Panc1 (cell line): ENCODE results near the gene ANTXR2. TPM values are rescaled to one million over a fixed set of nuclear protein-coding genes. Genes with fewer than 3 reads are reported as not detected.

ENCODE experiments used
- ATAC-seq: fragments of 200-7000 bp; cut with Tn5 transposase; 2 replicates; pipeline ENCODE4 v1.9.1; 2020; ENCODE audit warnings: mild to moderate bottlenecking, moderate library complexity
- BruUV-seq: library from RNA; stranded (reverse); fragments of 400-500 nt; replicated peaks from 2 replicates; lab custom pipeline; 2021; lab: Mats Ljungman, UMichigan
- CTCF ChIA-PET: fragments of 300-600 bp; sonication (Branson Sonifier 250); formaldehyde crosslinking; loops from one replicate; lab custom pipeline; 2022; ENCODE audit warnings: antibody characterized with exemption; lab: Charles Lee
- POLR2A ChIA-PET: fragments of 300-600 bp; sonication (Branson Sonifier 250); formaldehyde crosslinking; loops from one replicate; lab custom pipeline; 2022; ENCODE audit warnings: antibody characterized with exemption; lab: Charles Lee
- DNase-seq: peaks from one replicate; pipeline ENCODE4 v3.0.0-alpha.2; 2010; ENCODE audit warnings: low read depth, low spot score
- H3K27ac ChIP-seq: 2 replicates; pipeline ENCODE4 v1.5.1; 2011; ENCODE audit warnings: mild to moderate bottlenecking, low read length, inconsistent platforms
- H3K27me3 ChIP-seq: fragments of 200-500 bp; sonication (Bioruptor generic); 2 replicates; pipeline ENCODE4 v1.6.0; 2014; ENCODE audit warnings: low read length, inconsistent platforms; ENCODE audit not compliant: control insufficient read depth, insufficient read depth
- H3K36me3 ChIP-seq: fragments of 200-500 bp; sonication (Bioruptor generic); 2 replicates; pipeline ENCODE4 v1.5.1; 2014; ENCODE audit warnings: inconsistent platforms, mild to moderate bottlenecking, low read length, moderate library complexity; ENCODE audit not compliant: control insufficient read depth, insufficient read depth
- H3K4me1 ChIP-seq: 2 replicates; pipeline ENCODE4 v1.5.1; 2011; ENCODE audit warnings: inconsistent platforms, mild to moderate bottlenecking, low read length, moderate library complexity; ENCODE audit not compliant: control insufficient read depth, insufficient read depth
- H3K4me3 ChIP-seq, 2 experiments: 2 replicates each; pipeline ENCODE4 v1.5.1; 2011 to 2012; ENCODE audit warnings: low read depth in 2 of 2, low read length in 2 of 2, mild to moderate bottlenecking in 2 of 2, inconsistent platforms in 1 of 2, moderate library complexity in 1 of 2
- H3K9me3 ChIP-seq: fragments of 200-500 bp; sonication (Bioruptor generic); 2 replicates; pipeline ENCODE4 v1.5.1; 2014; ENCODE audit warnings: low read depth, mild to moderate bottlenecking, inconsistent platforms, low read length, moderate library complexity; ENCODE audit not compliant: control insufficient read depth, insufficient read depth
- POLR2AphosphoS5 ChIP-seq: IDR thresholded peaks from 2 replicates; pipeline ENCODE4 v1.6.1; 2012; ENCODE audit warnings: mild to moderate bottlenecking, low read depth, low read length, moderate library complexity
- SIN3A ChIP-seq: IDR thresholded peaks from 2 replicates; pipeline ENCODE4 v1.6.1; 2012; ENCODE audit warnings: low read depth, mild to moderate bottlenecking, low read length, moderate library complexity, borderline replicate concordance; ENCODE audit not compliant: insufficient read depth
- TCF7L2 ChIP-seq: IDR thresholded peaks from 2 replicates; pipeline ENCODE4 v1.6.1; 2011; ENCODE audit warnings: mild to moderate bottlenecking, low read depth, low read length, inconsistent platforms
- in situ Hi-C: cut with HindIII; loops from 2 replicates; pipeline ENCODE4 v1.10.0; 2016; ENCODE audit warnings: low sequenced_read_pairs, low pct_unique_long_range_greater_than_20kb
- intact Hi-C: fragments of 100-400 bp; cut with micrococcal nuclease; formaldehyde crosslinking; loops from one replicate; pipeline ENCODE4 v1.10.0; 2022; ENCODE audit not compliant: unreplicated experiment
- total RNA-seq: library from RNA; stranded (reverse); gene quantifications from one replicate; pipeline ENCODE4 v1.2.1, GENCODE V29; 2021; ENCODE audit not compliant: unreplicated experiment
- TF ChIP-seq, protein P1 (sequence below): fragments of 450-650 bp; IDR thresholded peaks from 2 replicates; pipeline ENCODE4 v1.5.1; 2017; ENCODE audit warnings: mild to moderate bottlenecking
- TF ChIP-seq, protein P2 (sequence below), 2 experiments: IDR thresholded peaks; 2 replicates each; pipeline ENCODE4 v1.6.1; 2011 to 2012; ENCODE audit warnings: low read depth in 2 of 2, control low read depth in 1 of 2, low read length in 1 of 2, mild to moderate bottlenecking in 1 of 2, moderate library complexity in 1 of 2; ENCODE audit not compliant: insufficient read depth in 1 of 2

Gene ANTXR2
- total RNA-seq, 1 experiment from 2014 or later, result 27.8 TPM

DNA sequence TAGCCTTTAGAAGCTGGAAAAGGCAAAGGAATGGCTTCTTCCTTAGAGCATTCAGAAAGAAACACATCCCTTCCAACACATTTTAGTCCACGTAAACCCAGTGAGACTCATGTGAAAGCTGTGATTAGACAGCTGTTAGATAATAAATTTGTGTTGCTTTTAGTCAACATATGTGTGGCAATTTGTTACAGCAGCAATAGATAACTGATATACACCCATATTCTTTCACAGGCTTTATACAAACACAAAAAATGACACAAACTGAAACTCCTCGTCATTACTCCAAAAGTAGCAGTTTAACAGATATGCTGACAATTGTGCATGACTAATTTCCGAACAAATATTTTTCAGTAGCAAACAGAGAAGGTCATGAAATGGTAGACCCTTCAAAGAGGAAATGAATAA, 65.3 kb downstream of the ANTXR2 start:
- TF ChIP-seq SIN3A (no peak), POLR2AphosphoS5 (no peak), TCF7L2 (no peak)
- TF ChIP-seq, protein P1, sequence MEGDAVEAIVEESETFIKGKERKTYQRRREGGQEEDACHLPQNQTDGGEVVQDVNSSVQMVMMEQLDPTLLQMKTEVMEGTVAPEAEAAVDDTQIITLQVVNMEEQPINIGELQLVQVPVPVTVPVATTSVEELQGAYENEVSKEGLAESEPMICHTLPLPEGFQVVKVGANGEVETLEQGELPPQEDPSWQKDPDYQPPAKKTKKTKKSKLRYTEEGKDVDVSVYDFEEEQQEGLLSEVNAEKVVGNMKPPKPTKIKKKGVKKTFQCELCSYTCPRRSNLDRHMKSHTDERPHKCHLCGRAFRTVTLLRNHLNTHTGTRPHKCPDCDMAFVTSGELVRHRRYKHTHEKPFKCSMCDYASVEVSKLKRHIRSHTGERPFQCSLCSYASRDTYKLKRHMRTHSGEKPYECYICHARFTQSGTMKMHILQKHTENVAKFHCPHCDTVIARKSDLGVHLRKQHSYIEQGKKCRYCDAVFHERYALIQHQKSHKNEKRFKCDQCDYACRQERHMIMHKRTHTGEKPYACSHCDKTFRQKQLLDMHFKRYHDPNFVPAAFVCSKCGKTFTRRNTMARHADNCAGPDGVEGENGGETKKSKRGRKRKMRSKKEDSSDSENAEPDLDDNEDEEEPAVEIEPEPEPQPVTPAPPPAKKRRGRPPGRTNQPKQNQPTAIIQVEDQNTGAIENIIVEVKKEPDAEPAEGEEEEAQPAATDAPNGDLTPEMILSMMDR, result no peak
- TF ChIP-seq, protein P2, sequence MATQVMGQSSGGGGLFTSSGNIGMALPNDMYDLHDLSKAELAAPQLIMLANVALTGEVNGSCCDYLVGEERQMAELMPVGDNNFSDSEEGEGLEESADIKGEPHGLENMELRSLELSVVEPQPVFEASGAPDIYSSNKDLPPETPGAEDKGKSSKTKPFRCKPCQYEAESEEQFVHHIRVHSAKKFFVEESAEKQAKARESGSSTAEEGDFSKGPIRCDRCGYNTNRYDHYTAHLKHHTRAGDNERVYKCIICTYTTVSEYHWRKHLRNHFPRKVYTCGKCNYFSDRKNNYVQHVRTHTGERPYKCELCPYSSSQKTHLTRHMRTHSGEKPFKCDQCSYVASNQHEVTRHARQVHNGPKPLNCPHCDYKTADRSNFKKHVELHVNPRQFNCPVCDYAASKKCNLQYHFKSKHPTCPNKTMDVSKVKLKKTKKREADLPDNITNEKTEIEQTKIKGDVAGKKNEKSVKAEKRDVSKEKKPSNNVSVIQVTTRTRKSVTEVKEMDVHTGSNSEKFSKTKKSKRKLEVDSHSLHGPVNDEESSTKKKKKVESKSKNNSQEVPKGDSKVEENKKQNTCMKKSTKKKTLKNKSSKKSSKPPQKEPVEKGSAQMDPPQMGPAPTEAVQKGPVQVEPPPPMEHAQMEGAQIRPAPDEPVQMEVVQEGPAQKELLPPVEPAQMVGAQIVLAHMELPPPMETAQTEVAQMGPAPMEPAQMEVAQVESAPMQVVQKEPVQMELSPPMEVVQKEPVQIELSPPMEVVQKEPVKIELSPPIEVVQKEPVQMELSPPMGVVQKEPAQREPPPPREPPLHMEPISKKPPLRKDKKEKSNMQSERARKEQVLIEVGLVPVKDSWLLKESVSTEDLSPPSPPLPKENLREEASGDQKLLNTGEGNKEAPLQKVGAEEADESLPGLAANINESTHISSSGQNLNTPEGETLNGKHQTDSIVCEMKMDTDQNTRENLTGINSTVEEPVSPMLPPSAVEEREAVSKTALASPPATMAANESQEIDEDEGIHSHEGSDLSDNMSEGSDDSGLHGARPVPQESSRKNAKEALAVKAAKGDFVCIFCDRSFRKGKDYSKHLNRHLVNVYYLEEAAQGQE (IDR thresholded peaks at IDR 0.05; ENCODE audit: insufficient read depth in 1 of 2, low read depth in 2 of 2, low read length in 1 of 2), result no peak
- Histone ChIP-seq H3K4me3 (no peak overlapping the region), H3K27me3 (no peaks in the 10 kb centered on the region), H3K9me3 (peaks cover 6% of the 10 kb centered on the region), H3K4me1 (no peaks in the 10 kb centered on the region), H3K36me3 (peaks cover 5% of the 10 kb centered on the region), H3K27ac (no peak overlapping the region)
- CTCF ChIA-PET, result no interaction called here
- no TSS peak for BruUV-seq
- ATAC-seq, result no peak
- in situ Hi-C loops, result no loop called here
- POLR2A ChIA-PET, result no interaction called here
- DNase-seq, result no peak
- intact Hi-C loops, result no loop called here

DNA sequence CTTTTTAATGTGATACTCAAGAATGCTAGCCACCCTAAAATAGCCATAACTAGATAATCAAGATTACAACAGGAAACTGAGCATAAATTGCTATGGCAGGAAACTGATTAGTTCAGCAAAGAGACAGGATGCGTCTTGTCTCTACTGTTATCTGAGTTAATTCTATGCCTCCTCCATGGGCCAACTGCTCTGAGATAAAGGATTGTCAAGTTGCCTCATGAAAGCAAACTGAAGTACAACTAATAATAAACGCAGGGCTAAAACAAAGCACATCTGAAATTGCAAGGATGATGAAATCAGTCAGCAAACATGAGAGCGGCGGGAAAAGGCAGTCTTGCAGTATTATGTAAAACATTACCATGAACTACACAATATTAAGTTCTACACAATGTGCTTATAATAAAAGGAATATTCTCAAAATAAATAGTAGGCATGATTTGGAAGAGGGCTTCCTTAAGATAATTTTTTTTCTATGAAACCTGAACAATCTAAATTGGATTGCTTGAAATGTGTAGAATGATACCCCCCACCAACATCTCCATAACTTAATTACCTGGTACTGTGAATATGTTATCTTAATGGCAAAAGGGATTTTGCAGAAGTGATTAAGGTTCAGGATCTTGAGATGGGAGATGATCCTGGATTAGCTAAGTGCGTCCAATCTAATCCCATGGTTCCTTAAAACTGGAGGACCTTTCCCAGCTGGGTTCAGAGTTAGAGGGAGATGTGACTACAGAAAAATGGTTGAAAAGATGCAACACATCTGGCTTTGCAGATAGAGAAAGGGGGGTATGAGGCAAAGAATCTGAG, 65.9 kb downstream of the ANTXR2 start:
- DNase-seq, result no peak
- H3K36me3 ChIP-seq, result peaks cover 5% of the 10 kb centered on the region
- H3K27me3 ChIP-seq, result no peaks in the 10 kb centered on the region
- no peaks in the 10 kb centered on the region for H3K4me1 ChIP-seq
- ChIA-PET CTCF (no interaction called here), POLR2A (no interaction called here)
- in situ Hi-C loops (no loop called here), intact Hi-C loops (no loop called here)
- no peak for ATAC-seq
- BruUV-seq, result no TSS peak
- H3K4me3 ChIP-seq, result no peak overlapping the region
- peaks cover 6% of the 10 kb centered on the region for H3K9me3 ChIP-seq
- TF ChIP-seq, protein P1, result no peak
- TF ChIP-seq SIN3A (no peak), POLR2AphosphoS5 (no peak), TCF7L2 (no peak)
- TF ChIP-seq, protein P2 (IDR thresholded peaks at IDR 0.05; ENCODE audit: insufficient read depth in 1 of 2, low read depth in 2 of 2, low read length in 1 of 2), result no peak
- H3K27ac ChIP-seq, result no peak overlapping the region
